Mononuclear cell (primary cell): ENCODE measurements around the gene CDR2L. TPM values are rescaled to one million over a fixed set of nuclear protein-coding genes. Genes with fewer than 3 reads are reported as not detected.
"Not testable (repeated sequence)": the region's sequence is repeated elsewhere in the genome, so short reads cannot be mapped to it uniquely, and the experiment has no call there.

ENCODE experiments used
- H3K27me3 ChIP-seq: 2 replicates; pipeline ENCODE4 v1.6.0; 2011; ENCODE audit warnings: low read length, control low read depth; ENCODE audit not compliant: insufficient read depth
- H3K4me1 ChIP-seq: 2 replicates; pipeline ENCODE4 v1.5.1; 2011; ENCODE audit warnings: mild to moderate bottlenecking, low read length, control low read depth; ENCODE audit not compliant: insufficient read depth
- H3K4me3 ChIP-seq: 2 replicates; pipeline ENCODE4 v1.5.1; 2011; ENCODE audit warnings: mild to moderate bottlenecking, low read length, moderate library complexity
- H3K9me3 ChIP-seq: 2 replicates; pipeline ENCODE4 v1.5.1; 2011; ENCODE audit warnings: low read depth, mild to moderate bottlenecking, control low read depth, low read length
- total RNA-seq: library from RNA; depleted of rRNA; stranded (reverse); fragments of >200 nt; gene quantifications from one replicate; pipeline ENCODE4 v1.2.3, GENCODE V29; 2012

CDR2L gene
- total RNA-seq, 1 donor: 0.31 TPM

- H3K27me3 ChIP-seq: no peaks in the 10 kb centered on the region
- no peaks in the 10 kb centered on the region for H3K9me3 ChIP-seq
- H3K4me3 ChIP-seq: no peak overlapping the region
- H3K4me1 ChIP-seq: peaks cover 58% of the 10 kb centered on the region
Measured at GRCh38 chr17:75031972-75032719, 44.7 kb downstream of the CDR2L start.

- H3K4me1 ChIP-seq: peaks cover 55% of the 10 kb centered on the region
- H3K27me3 ChIP-seq: no peaks in the 10 kb centered on the region
- H3K9me3 ChIP-seq: no peaks in the 10 kb centered on the region
- H3K4me3 ChIP-seq: no peak overlapping the region
Measured at GRCh38 chr17:75032720-75033280, 45.4 kb downstream of the CDR2L start.

GRCh38 chr17:75033346-75034235 lies 46.2 kb downstream of the CDR2L start:
- Histone ChIP-seq H3K4me1 (peaks cover 53% of the 10 kb centered on the region), H3K9me3 (no peaks in the 10 kb centered on the region), H3K4me3 (peak overlapping the region; percentile 57), H3K27me3 (no peaks in the 10 kb centered on the region)

- H3K4me3 ChIP-seq: peak overlapping the region; percentile 57
- peaks cover 53% of the 10 kb centered on the region for H3K4me1 ChIP-seq
Measured at GRCh38 chr17:75034236-75034908, 46.9 kb downstream of the CDR2L start.

GRCh38 chr17:75036643-75037268 lies 49.3 kb downstream of the CDR2L start:
- Histone ChIP-seq H3K4me3 (no peak overlapping the region), H3K27me3 (no peaks in the 10 kb centered on the region), H3K9me3 (no peaks in the 10 kb centered on the region), H3K4me1 (peaks cover 53% of the 10 kb centered on the region)

More at GRCh38 chr17:75034236-75034908, 46.9 kb downstream of the CDR2L start:
- H3K27me3 ChIP-seq: no peaks in the 10 kb centered on the region
- no peaks in the 10 kb centered on the region for H3K9me3 ChIP-seq

- H3K4me3 ChIP-seq: no peak overlapping the region
Measured at GRCh38 chr17:75039238-75039637, 51.8 kb downstream of the CDR2L start.

GRCh38 chr17:75041656-75042280 lies 54.3 kb downstream of the CDR2L start:
- Histone ChIP-seq H3K27me3 (no peaks in the 10 kb centered on the region), H3K4me3 (no peak overlapping the region), H3K4me1 (peaks cover 14% of the 10 kb centered on the region), H3K9me3 (no peaks in the 10 kb centered on the region)

More at GRCh38 chr17:75039238-75039637, 51.8 kb downstream of the CDR2L start:
- Histone ChIP-seq H3K27me3 (no peaks in the 10 kb centered on the region), H3K4me1 (peaks cover 30% of the 10 kb centered on the region), H3K9me3 (no peaks in the 10 kb centered on the region)

- H3K4me3 ChIP-seq, H3K9me3 ChIP-seq, H3K27me3 ChIP-seq: not testable (repeated sequence)
- peaks cover 20% of the 10 kb centered on the region for H3K4me1 ChIP-seq
Measured at GRCh38 chr17:75043789-75044188, 56.4 kb downstream of the CDR2L start.

GRCh38 chr17:75044716-75045115 lies 57.3 kb downstream of the CDR2L start:
- Histone ChIP-seq H3K9me3 (no peaks in the 10 kb centered on the region), H3K4me3 (no peak overlapping the region), H3K4me1 (peaks cover 25% of the 10 kb centered on the region), H3K27me3 (no peaks in the 10 kb centered on the region)

GRCh38 chr17:75045946-75046406 lies 58.5 kb downstream of the CDR2L start:
- peaks cover 25% of the 10 kb centered on the region for H3K4me1 ChIP-seq
- H3K9me3 ChIP-seq, H3K27me3 ChIP-seq: not testable (repeated sequence)
- H3K4me3 ChIP-seq: peak overlapping the region; percentile 92

GRCh38 chr17:75046407-75047289 lies 59.2 kb downstream of the CDR2L start, which contains the start of the genes ATP5PD and KCTD2:
Gene ATP5PD (minus strand): TSS chr17:75046969. CDS start chr17:75042650, 4,319 bp downstream.
Gene KCTD2 (plus strand): TSS chr17:75047225. CDS start chr17:75047251, 26 bp downstream.
- H3K9me3 ChIP-seq: no peaks in the 10 kb centered on the region
- H3K27me3 ChIP-seq: no peaks in the 10 kb centered on the region
- peak within 1 kb of the TSS; percentile 92 for H3K4me3 ChIP-seq
- peaks cover 25% of the 10 kb centered on the region for H3K4me1 ChIP-seq

GRCh38 chr17:75047398-75048098 lies 60.1 kb downstream of the CDR2L start:
- H3K4me1 ChIP-seq: peaks cover 25% of the 10 kb centered on the region
- no peaks in the 10 kb centered on the region for H3K27me3 ChIP-seq
- no peaks in the 10 kb centered on the region for H3K9me3 ChIP-seq
- H3K4me3 ChIP-seq: peak overlapping the region; percentile 92
